ENCODE measurements around the gene FCHO2.

The FCHO2 gene

DNA sequence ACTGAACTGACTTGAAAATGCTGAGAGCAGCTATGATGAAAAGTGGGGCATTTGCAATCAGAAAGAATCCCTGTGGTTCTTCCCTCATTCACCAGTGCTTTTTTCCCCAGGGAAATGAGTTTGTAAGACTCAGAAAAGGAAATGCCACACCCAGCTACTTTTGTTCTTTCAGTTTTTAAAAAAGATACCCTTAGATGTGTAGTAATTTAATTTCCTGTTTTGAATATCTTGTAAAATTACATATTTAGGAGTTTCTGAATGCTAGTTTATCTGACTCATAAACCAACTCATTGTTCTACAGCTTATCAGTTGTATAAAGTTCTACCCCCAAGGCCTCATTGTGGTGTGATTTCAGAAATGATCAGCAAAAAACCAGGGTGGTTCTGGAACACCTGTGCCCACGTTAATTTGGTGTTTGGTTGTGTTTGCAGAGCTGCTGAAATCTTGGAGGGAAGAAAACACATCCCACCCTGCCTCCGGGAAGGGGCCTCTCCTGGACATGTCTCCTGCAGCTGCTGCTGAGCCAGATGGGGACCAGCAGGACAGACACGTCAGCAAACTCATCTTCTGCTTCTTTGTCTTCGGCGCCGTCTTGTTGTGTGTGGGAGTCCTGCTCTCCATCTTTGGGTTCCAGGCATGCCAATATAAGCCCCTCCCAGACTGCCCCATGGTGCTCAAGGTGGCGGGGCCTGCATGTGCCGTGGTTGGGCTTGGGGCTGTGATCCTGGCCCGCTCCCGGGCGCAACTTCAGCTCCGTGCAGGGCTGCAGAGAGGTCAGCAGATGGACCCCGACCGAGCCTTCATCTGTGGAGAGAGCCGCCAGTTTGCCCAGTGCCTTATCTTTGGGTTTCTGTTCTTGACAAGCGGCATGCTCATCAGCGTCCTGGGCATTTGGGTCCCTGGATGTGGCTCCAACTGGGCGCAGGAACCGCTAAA lies 167.3 kb downstream of the FCHO2 start:
- H3K4me3 ChIP-seq (ENCODE audit: low read length): no peak overlapping the region
- TF ChIP-seq, protein P1, sequence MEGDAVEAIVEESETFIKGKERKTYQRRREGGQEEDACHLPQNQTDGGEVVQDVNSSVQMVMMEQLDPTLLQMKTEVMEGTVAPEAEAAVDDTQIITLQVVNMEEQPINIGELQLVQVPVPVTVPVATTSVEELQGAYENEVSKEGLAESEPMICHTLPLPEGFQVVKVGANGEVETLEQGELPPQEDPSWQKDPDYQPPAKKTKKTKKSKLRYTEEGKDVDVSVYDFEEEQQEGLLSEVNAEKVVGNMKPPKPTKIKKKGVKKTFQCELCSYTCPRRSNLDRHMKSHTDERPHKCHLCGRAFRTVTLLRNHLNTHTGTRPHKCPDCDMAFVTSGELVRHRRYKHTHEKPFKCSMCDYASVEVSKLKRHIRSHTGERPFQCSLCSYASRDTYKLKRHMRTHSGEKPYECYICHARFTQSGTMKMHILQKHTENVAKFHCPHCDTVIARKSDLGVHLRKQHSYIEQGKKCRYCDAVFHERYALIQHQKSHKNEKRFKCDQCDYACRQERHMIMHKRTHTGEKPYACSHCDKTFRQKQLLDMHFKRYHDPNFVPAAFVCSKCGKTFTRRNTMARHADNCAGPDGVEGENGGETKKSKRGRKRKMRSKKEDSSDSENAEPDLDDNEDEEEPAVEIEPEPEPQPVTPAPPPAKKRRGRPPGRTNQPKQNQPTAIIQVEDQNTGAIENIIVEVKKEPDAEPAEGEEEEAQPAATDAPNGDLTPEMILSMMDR (IDR thresholded peaks at IDR 0.05; ENCODE audit: insufficient read depth, low read depth, low read length, missing control alignments): no peak

DNA sequence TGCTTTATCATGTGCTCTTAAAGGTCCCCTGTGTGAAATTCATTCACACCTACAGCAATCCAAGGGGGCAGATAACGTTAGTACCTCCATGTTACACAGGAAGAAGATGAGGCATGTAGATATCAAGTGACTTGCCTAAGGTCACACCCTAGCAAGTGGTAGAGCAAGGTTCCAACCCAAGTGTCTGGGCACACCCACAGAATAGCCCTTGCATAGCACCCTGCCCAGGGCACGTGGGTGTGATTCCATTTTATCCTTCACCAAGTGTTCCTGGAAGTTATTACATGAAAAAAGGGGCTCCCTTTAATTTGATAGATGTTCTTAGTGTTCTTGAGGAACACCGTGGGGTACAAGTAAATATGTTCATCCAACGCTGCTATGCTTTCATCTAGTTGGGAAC lies 169.4 kb downstream of the FCHO2 start:
- TF ChIP-seq, protein P1 (IDR thresholded peaks at IDR 0.05; ENCODE audit: insufficient read depth, low read depth, low read length, missing control alignments): no peak
- no peak overlapping the region for H3K4me3 ChIP-seq (ENCODE audit: low read length)
- DNase-seq (ENCODE audit: low read depth): no peak

More for the DNA sequence above, 167.3 kb downstream of the FCHO2 start:
- peak; percentile 29 for DNase-seq (ENCODE audit: low read depth)

DNA sequence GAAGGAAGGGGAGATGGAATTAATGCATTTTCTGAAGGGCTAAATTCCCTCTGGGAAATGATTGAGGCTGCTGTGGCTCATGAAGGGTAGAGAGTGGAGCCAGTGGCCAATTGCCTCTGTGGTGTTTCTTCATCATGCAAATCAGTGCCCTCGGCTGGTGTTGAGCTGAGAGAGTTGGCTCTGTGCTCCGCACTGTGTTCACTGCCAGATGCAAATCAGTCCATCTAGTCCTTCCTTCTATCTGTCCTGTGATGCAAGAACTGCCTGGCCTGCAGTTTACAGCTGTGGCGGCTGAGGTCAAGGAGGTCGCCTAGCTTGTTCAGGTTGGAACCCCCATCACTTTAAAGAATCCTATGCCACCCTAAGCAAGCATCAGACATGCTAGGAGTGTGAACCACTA lies 170.5 kb downstream of the FCHO2 start:
- TF ChIP-seq, protein P1 (IDR thresholded peaks at IDR 0.05; ENCODE audit: insufficient read depth, low read depth, low read length, missing control alignments): no peak
- DNase-seq (ENCODE audit: low read depth): no peak
- no peak overlapping the region for H3K4me3 ChIP-seq (ENCODE audit: low read length)

DNA sequence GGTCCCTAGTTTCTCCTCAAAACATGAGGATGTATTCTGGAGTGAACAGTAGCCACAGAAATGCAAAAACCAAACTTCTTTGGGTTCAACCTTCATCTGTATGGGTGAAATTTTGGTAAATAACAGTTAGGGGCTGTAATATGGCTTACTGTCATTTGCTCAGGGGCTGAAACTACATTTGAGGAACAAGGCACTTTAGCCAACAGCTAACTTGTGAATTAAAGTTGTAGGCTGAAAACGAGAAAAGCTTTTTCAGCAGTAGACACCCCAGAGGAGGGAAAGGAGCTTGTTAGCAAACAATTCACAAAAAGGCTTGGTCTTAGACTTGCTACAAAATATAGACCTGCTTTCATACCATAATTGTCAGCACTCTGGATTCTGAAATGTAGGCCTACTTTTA lies 171.1 kb downstream of the FCHO2 start:
- TF ChIP-seq, protein P1 (IDR thresholded peaks at IDR 0.05; ENCODE audit: insufficient read depth, low read depth, low read length, missing control alignments): no peak
- H3K4me3 ChIP-seq (ENCODE audit: low read length): no peak overlapping the region
- no peak for DNase-seq (ENCODE audit: low read depth)

DNA sequence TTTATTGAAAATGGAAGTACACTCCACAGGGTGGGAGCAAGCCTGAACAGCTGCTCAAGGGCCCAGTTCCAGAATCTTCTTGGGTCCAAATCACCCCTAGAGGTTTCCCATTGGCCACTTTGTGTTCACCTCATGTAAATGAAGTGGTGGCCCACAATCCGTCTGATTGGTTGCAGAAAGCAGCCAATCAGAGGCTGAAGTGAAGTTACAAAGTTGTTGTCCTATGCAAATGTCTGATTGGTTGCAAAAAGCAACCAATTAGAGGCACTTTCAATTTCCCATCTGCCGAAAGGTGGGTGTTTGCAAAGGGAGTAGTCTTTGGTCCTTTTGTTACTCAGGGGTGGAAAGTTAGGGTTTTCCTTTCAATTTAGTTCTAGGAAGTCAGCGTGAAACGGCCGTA lies 173.3 kb downstream of the FCHO2 start:
- DNase-seq (ENCODE audit: low read depth): no peak
- no peak overlapping the region for H3K4me3 ChIP-seq (ENCODE audit: low read length)
- TF ChIP-seq, protein P1 (IDR thresholded peaks at IDR 0.05; ENCODE audit: insufficient read depth, low read depth, low read length, missing control alignments): no peak

DNA sequence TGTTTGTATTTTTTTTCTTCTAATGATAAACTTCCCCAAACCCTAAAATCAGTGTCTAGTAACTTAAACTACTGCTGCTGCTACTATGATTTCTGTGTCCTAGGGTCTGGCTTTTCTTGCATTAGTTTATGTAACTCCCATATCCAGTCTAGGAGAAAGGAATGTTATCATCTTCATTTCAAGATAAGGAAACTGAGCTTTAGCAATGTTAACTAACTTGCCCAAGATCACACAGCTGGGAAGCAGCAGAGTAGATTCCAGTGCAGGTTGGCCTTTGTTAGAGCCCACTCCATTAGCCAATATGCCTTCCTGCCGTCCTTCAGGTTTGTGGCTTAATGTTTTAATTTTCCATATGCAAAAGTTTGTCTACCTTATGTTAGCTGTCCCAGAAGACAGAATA lies 175.0 kb downstream of the FCHO2 start:
- no peak for DNase-seq (ENCODE audit: low read depth)
- H3K4me3 ChIP-seq (ENCODE audit: low read length): no peak overlapping the region
- TF ChIP-seq, protein P1 (IDR thresholded peaks at IDR 0.05; ENCODE audit: insufficient read depth, low read depth, low read length, missing control alignments): no peak

All from epithelial cell of esophagus (primary cell).